Pancreas (tissue), 10 donors: ENCODE data around the gene ZNF341. TPM values are rescaled to one million over a fixed set of nuclear protein-coding genes. Genes with fewer than 3 reads are reported as not detected.

Experiments used
- ATAC-seq, 4 donors: fragments of 200-7000 bp; cut with Tn5 transposase; one replicate each; pipeline versions ENCODE4 v1.8.0 to v1.9.1; 2020; ENCODE audit warnings: mild to moderate bottlenecking in 4 of 4, moderate library complexity in 4 of 4
- DNase-seq, 6 donors: peaks; one replicate each; pipeline ENCODE4 v3.0.0-alpha.2; 2020
- FAIRE-seq: peaks from 2 replicates; lab custom pipeline; 2012; peaks lifted over from hg19 to GRCh38; lab: Jason Lieb, UNC
- H3K27ac ChIP-seq, 4 donors: fragments of 200-600 bp; sonication (generic); 1 replicate in 3 of 4; 2 replicates in 1 of 4; pipeline versions ENCODE4 v1.5.0 to v1.8.0; 2020
- H3K27me3 ChIP-seq, 4 donors: fragments of 200-600 bp; one replicate each; pipeline ENCODE4 v1.8.0; 2021
- H3K36me3 ChIP-seq, 3 donors: fragments of 200-600 bp; sonication (generic) in 1 of 3; one replicate each; pipeline versions ENCODE4 v1.5.0 to v1.8.0; 2020 to 2021
- H3K4me1 ChIP-seq, 3 donors: fragments of 200-600 bp; one replicate each; pipeline ENCODE4 v1.8.0; 2021
- H3K4me3 ChIP-seq, 4 donors: fragments of 200-600 bp; sonication (generic) in 2 of 4; one replicate each; pipeline versions ENCODE4 v1.5.0 to v1.8.0; 2020 to 2021
- H3K9me3 ChIP-seq, 4 donors: fragments of 200-600 bp; one replicate each; pipeline ENCODE4 v1.8.0; 2021
- CTCF ChIP-seq, 4 donors: fragments of 200-600 bp; sonication (generic) in 3 of 4; IDR thresholded peaks; one replicate each; pipeline versions ENCODE4 v1.5.0 to v1.8.0; 2021; ENCODE audit warnings: antibody characterized with exemption in 4 of 4
- WGBS, 2 donors: extraction: QIAGEN DNeasy Blood & Tissue Kit; methylation state at CpG; one replicate each; pipeline ENCODE4 v1.1.7; 2013; 5-methylcytosine and 5-hydroxymethylcytosine counted together
- intact Hi-C, 3 donors: fragments of 100-400 bp; cut with DNase I; formaldehyde crosslinking; loops; one replicate each; pipeline versions ENCODE4 v1.11.1 to v1.14.2; 2022
- polyA plus RNA-seq, 2 donors: library from polyadenylated mRNA; stranded (reverse); fragments of 200-250 nt; gene quantifications; one replicate each; pipeline ENCODE4 v1.2.3, GENCODE V29; 2013
- total RNA-seq, 6 donors: library from RNA; stranded (reverse); fragmentation: NEBNext Ultra II Directional in 4 of 6; extraction: Animal tissue kit (Norgen Biotek cat#: 25700) in 4 of 6; gene quantifications; one replicate each; pipeline versions ENCODE4 v1.2.1 to v1.2.4, GENCODE V29; 2021 to 2023
- donor health status: healthy with polysubstance abuse.
- donor health status: DM: no; HTN: no; CAD: no; lungs with moderate emphysema.
- donor health status: DM: no; HTN: no; CAD: no.
- donor health status: control.
- donor health status: control.
- donor health status: Bipolar disorder and iron deficiency.
- donor health status: DM: yes; HTN: yes; CAD: no.
- donor health status: DM: no; HTN: no; CAD: no.
- donor health status: DM: no; HTN: no; CAD: no.
- donor health status: DM: yes; HTN: yes; CAD: no.

Gene ZNF341
- total and polyA plus RNA-seq, 8 donors = 1.1 to 5.7 (median 1.6) TPM

GRCh38 chr20:33725607-33726264 lies 6.1 kb upstream of the ZNF341 start:
- no peak overlapping the region for H3K27ac ChIP-seq
- H3K27me3 ChIP-seq = no peaks in the 10 kb centered on the region
- intact Hi-C loops = no loop called here
- no peak for DNase-seq
- 72 to 75% methylated on average over 7 of the region's 7 CpGs for WGBS, 2 donors
- no peak for FAIRE-seq
- H3K4me3 ChIP-seq = no peak overlapping the region
- TF ChIP-seq CTCF (IDR thresholded peaks at IDR 0.05) = no peak
- no peaks in the 10 kb centered on the region for H3K36me3 ChIP-seq
- no peaks in the 10 kb centered on the region for H3K9me3 ChIP-seq
- ATAC-seq = no peak
- H3K4me1 ChIP-seq = no peaks in the 10 kb centered on the region

- 89 to 93% methylated on average over 5 of the region's 5 CpGs for WGBS, 2 donors
- no peaks in the 10 kb centered on the region for H3K4me1 ChIP-seq
- ATAC-seq = no peak
- DNase-seq = no peak
- no peak for FAIRE-seq
- H3K9me3 ChIP-seq = no peaks in the 10 kb centered on the region
- H3K27me3 ChIP-seq = no peaks in the 10 kb centered on the region
- no peaks in the 10 kb centered on the region for H3K36me3 ChIP-seq
- TF ChIP-seq CTCF (IDR thresholded peaks at IDR 0.05) = no peak
- no peak overlapping the region for H3K27ac ChIP-seq
- intact Hi-C loops = no loop called here
- no peak overlapping the region for H3K4me3 ChIP-seq
These were observed 4.7 kb upstream of the ZNF341 start for GRCh38 chr20:33727115-33727479.

- H3K4me3 ChIP-seq = no peak overlapping the region
- no peaks in the 10 kb centered on the region for H3K27me3 ChIP-seq
- no peak for TF ChIP-seq CTCF (IDR thresholded peaks at IDR 0.05)
- intact Hi-C loops = no loop called here
- H3K4me1 ChIP-seq = peaks cover 0 to 1% (median under 1%) of the 10 kb centered on the region in 3 donors
- no peak overlapping the region for H3K27ac ChIP-seq
- FAIRE-seq (no peak), ATAC-seq (no peak), DNase-seq (no peak)
- H3K36me3 ChIP-seq = no peaks in the 10 kb centered on the region
- WGBS, 2 donors = 71 to 79% methylated on average over 3 of the region's 3 CpGs
- H3K9me3 ChIP-seq = no peaks in the 10 kb centered on the region
These were observed 4.0 kb upstream of the ZNF341 start for GRCh38 chr20:33727806-33728205.

- FAIRE-seq (no peak), DNase-seq (no peak), ATAC-seq (no peak)
- no peak overlapping the region for H3K4me3 ChIP-seq
- no peak for TF ChIP-seq CTCF (IDR thresholded peaks at IDR 0.05)
- no peaks in the 10 kb centered on the region for H3K27me3 ChIP-seq
- H3K36me3 ChIP-seq = no peaks in the 10 kb centered on the region
- WGBS, 2 donors = 67 to 79% methylated on average over 2 of the region's 2 CpGs
- no peaks in the 10 kb centered on the region for H3K9me3 ChIP-seq
- H3K27ac ChIP-seq = no peak overlapping the region
- peaks cover 3 to 8% (median 7%) of the 10 kb centered on the region in 3 donors for H3K4me1 ChIP-seq
- intact Hi-C loops = no loop called here
These were observed 3.3 kb upstream of the ZNF341 start for GRCh38 chr20:33728463-33728862.

DNA sequence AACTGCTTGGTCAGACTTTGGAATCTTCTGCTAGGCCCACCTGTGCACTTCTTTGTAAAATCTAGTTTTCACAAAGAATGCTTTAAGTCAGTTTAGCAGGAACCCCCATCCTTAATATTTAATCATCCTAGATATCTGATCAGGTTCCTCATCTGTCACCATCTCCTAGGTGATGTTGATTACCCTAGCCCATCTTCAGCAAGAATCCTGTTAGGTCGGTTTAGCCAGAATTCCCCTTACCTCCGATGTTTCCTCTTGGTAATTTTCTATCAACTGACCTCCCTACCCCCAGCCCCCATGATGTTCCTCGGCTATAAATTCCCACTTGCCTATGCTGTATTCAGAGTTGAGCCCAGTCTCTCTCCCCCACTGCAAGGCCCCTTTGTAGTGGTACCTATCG lies 2.7 kb upstream of the ZNF341 start:
- FAIRE-seq (no peak), ATAC-seq (no peak), DNase-seq (no peak)
- intact Hi-C loops = no loop called here
- Histone ChIP-seq H3K4me1 (peaks cover 3 to 13% (median 9%) of the 10 kb centered on the region in 3 donors), H3K27ac (no peak overlapping the region), H3K9me3 (no peaks in the 10 kb centered on the region), H3K36me3 (no peaks in the 10 kb centered on the region), H3K4me3 (no peak overlapping the region), H3K27me3 (no peaks in the 10 kb centered on the region)
- 49 to 52% methylated on average over 4 of the region's 4 CpGs for WGBS, 2 donors
- no peak for TF ChIP-seq CTCF (IDR thresholded peaks at IDR 0.05)
